HEK293 (cell line): ENCODE measurements around the gene VWDE.

Experiments
- CTCF ChIA-PET: fragments of 350-600 bp; formaldehyde crosslinking; extraction: SDS; loops from one replicate; lab custom pipeline; 2021; ENCODE audit warnings: antibody characterized with exemption; lab: Yijun Ruan, JAX
- POLR2A ChIA-PET: fragments of 300-600 bp; formaldehyde crosslinking; extraction: SDS; loops from one replicate; lab custom pipeline; 2020; ENCODE audit warnings: antibody characterized with exemption, inconsistent platforms; lab: Yijun Ruan, JAX
- H3K27ac ChIP-seq: fragments of 200-500 bp; sonication (Bioruptor generic); 2 replicates; pipeline ENCODE4 v1.5.1; 2014; ENCODE audit warnings: low read depth, low read length, control low read depth, inconsistent platforms; ENCODE audit errors: extremely low read depth
- H3K36me3 ChIP-seq, 2 experiments: fragments of 200-500 bp in 1 of 2; sonication (Bioruptor generic) in 1 of 2; 1 replicate in 1 of 2; 2 replicates in 1 of 2; pipeline ENCODE4 v1.5.1; 2014 to 2017; ENCODE audit warnings: inconsistent platforms in 2 of 2, low read length in 2 of 2; ENCODE audit not compliant: control insufficient read depth in 2 of 2, insufficient read depth in 1 of 2
- H3K4me1 ChIP-seq: fragments of 200-500 bp; sonication (Bioruptor generic); 2 replicates; pipeline ENCODE4 v1.5.1; 2014; ENCODE audit warnings: mild to moderate bottlenecking, low read length, inconsistent platforms; ENCODE audit not compliant: control insufficient read depth, insufficient read depth
- H3K4me3 ChIP-seq: 2 replicates; pipeline ENCODE4 v1.5.1; 2011; ENCODE audit warnings: low read depth, mild to moderate bottlenecking, control low read depth, low read length, moderate library complexity
- H3K9me3 ChIP-seq: fragments of 200-500 bp; sonication (Bioruptor generic); 2 replicates; pipeline ENCODE4 v1.5.1; 2014; ENCODE audit warnings: low read depth, low read length, inconsistent platforms; ENCODE audit not compliant: control insufficient read depth, insufficient read depth
- ELK4 ChIP-seq: IDR thresholded peaks from 2 replicates; pipeline ENCODE4 v1.6.1; 2011; ENCODE audit warnings: mild to moderate bottlenecking, low read depth, low read length, borderline replicate concordance
- GLI2 ChIP-seq: fragments of 450-650 bp; formaldehyde crosslinking; IDR thresholded peaks from 2 replicates; pipeline ENCODE4; 2017; ENCODE audit warnings: missing biosample characterization, missing genetic modification characterization, low read depth, borderline replicate concordance
- ZFP41 ChIP-seq: fragments of 450-650 bp; formaldehyde crosslinking; IDR thresholded peaks from 2 replicates; pipeline ENCODE4 v1.5.1; 2016; ENCODE audit warnings: missing biosample characterization, missing genetic modification characterization, borderline replicate concordance
- ZNF112 ChIP-seq: fragments of 450-650 bp; formaldehyde crosslinking; IDR thresholded peaks from 2 replicates; pipeline ENCODE4 v1.5.0; 2017; ENCODE audit warnings: missing biosample characterization, missing genetic modification characterization
- ZNF184 ChIP-seq: fragments of 450-650 bp; IDR thresholded peaks from 2 replicates; pipeline ENCODE4 v1.5.1; 2018; ENCODE audit warnings: missing biosample characterization, mild to moderate bottlenecking, missing genetic modification characterization
- ZNF19 ChIP-seq: fragments of 450-650 bp; formaldehyde crosslinking; IDR thresholded peaks from 2 replicates; pipeline ENCODE4; 2016; ENCODE audit warnings: missing biosample characterization, missing genetic modification characterization, low read depth
- ZNF214 ChIP-seq: fragments of 450-650 bp; formaldehyde crosslinking; IDR thresholded peaks from 2 replicates; pipeline ENCODE4 v1.5.1; 2017; ENCODE audit warnings: missing biosample characterization, mild to moderate bottlenecking, missing genetic modification characterization, borderline replicate concordance
- ZNF223 ChIP-seq: fragments of 450-650 bp; formaldehyde crosslinking; IDR thresholded peaks from 2 replicates; pipeline ENCODE4 v1.5.1; 2016; ENCODE audit warnings: missing biosample characterization, missing genetic modification characterization
- ZNF280D ChIP-seq: fragments of 450-650 bp; formaldehyde crosslinking; IDR thresholded peaks from 2 replicates; pipeline ENCODE4 v1.5.1; 2016; ENCODE audit warnings: missing biosample characterization, missing genetic modification characterization
- ZNF549 ChIP-seq: fragments of 450-650 bp; IDR thresholded peaks from 2 replicates; pipeline ENCODE4 v1.5.1; 2018; ENCODE audit warnings: missing biosample characterization, missing genetic modification characterization, mild to moderate bottlenecking, inconsistent platforms, moderate library complexity
- ZNF585B ChIP-seq: fragments of 450-650 bp; formaldehyde crosslinking; IDR thresholded peaks from 2 replicates; pipeline ENCODE4 v1.5.1; 2016; ENCODE audit warnings: missing biosample characterization, missing genetic modification characterization
- ZNF660 ChIP-seq: fragments of 450-650 bp; IDR thresholded peaks from 2 replicates; pipeline ENCODE4 v1.5.1; 2018; ENCODE audit warnings: missing biosample characterization, mild to moderate bottlenecking, missing genetic modification characterization
- ZNF747 ChIP-seq: fragments of 450-650 bp; formaldehyde crosslinking; IDR thresholded peaks from 2 replicates; pipeline ENCODE4 v1.5.1; 2016; ENCODE audit warnings: missing biosample characterization, missing genetic modification characterization
- ZNF837 ChIP-seq: fragments of 450-650 bp; formaldehyde crosslinking; IDR thresholded peaks from 2 replicates; pipeline ENCODE4 v1.5.1; 2016; ENCODE audit warnings: missing biosample characterization, missing genetic modification characterization
- ZSCAN16 ChIP-seq: fragments of 450-650 bp; formaldehyde crosslinking; IDR thresholded peaks from 2 replicates; pipeline ENCODE4 v1.5.1; 2016; ENCODE audit warnings: missing biosample characterization, missing genetic modification characterization
- ZSCAN30 ChIP-seq: fragments of 450-650 bp; IDR thresholded peaks from 2 replicates; pipeline ENCODE4 v1.5.1; 2018; ENCODE audit warnings: missing biosample characterization, mild to moderate bottlenecking, missing genetic modification characterization, moderate library complexity
- TF ChIP-seq, protein P1 (sequence below): fragments of 450-650 bp; formaldehyde crosslinking; IDR thresholded peaks from 2 replicates; pipeline ENCODE4 v1.5.1; 2017; ENCODE audit warnings: missing biosample characterization, mild to moderate bottlenecking, missing genetic modification characterization, moderate library complexity
- TF ChIP-seq, protein P2 (sequence below): fragments of 450-650 bp; formaldehyde crosslinking; IDR thresholded peaks from 2 replicates; pipeline ENCODE4 v1.5.1; 2016; ENCODE audit warnings: missing biosample characterization, missing genetic modification characterization, low read depth
- TF ChIP-seq, protein P3 (sequence below): sonication (generic); formaldehyde crosslinking; IDR thresholded peaks from 2 replicates; pipeline ENCODE4 v1.8.1; 2022; ENCODE audit warnings: mild to moderate bottlenecking, moderate library complexity, missing genetic modification reagents

Gene VWDE

GRCh38 chr7:12373580-12374263 lies 29.9 kb downstream of the VWDE start:
- H3K36me3 ChIP-seq: no peaks in the 10 kb centered on the region
- ChIA-PET CTCF (interaction anchor here (1.8 kb wide), 1 partner anchor 16 kb away, joined by 6 read pairs; no protein-coding TSS in a partner anchor), POLR2A (no interaction called here)

More at GRCh38 chr7:12373580-12374263, 29.9 kb downstream of the VWDE start:
- no peaks in the 10 kb centered on the region for H3K4me1 ChIP-seq
- TF ChIP-seq, protein P1, sequence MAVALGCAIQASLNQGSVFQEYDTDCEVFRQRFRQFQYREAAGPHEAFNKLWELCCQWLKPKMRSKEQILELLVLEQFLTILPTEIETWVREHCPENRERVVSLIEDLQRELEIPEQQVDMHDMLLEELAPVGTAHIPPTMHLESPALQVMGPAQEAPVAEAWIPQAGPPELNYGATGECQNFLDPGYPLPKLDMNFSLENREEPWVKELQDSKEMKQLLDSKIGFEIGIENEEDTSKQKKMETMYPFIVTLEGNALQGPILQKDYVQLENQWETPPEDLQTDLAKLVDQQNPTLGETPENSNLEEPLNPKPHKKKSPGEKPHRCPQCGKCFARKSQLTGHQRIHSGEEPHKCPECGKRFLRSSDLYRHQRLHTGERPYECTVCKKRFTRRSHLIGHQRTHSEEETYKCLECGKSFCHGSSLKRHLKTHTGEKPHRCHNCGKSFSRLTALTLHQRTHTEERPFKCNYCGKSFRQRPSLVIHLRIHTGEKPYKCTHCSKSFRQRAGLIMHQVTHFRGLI: no peak
- TF ChIP-seq, protein P2, sequence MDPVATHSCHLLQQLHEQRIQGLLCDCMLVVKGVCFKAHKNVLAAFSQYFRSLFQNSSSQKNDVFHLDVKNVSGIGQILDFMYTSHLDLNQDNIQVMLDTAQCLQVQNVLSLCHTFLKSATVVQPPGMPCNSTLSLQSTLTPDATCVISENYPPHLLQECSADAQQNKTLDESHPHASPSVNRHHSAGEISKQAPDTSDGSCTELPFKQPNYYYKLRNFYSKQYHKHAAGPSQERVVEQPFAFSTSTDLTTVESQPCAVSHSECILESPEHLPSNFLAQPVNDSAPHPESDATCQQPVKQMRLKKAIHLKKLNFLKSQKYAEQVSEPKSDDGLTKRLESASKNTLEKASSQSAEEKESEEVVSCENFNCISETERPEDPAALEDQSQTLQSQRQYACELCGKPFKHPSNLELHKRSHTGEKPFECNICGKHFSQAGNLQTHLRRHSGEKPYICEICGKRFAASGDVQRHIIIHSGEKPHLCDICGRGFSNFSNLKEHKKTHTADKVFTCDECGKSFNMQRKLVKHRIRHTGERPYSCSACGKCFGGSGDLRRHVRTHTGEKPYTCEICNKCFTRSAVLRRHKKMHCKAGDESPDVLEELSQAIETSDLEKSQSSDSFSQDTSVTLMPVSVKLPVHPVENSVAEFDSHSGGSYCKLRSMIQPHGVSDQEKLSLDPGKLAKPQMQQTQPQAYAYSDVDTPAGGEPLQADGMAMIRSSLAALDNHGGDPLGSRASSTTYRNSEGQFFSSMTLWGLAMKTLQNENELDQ (tag by site-specific recombination): no peak
- no peak for TF ChIP-seq ELK4
- TF ChIP-seq ZNF660 (tag by site-specific recombination): no peak
- no peak for TF ChIP-seq ZNF837 (tag by site-specific recombination)
- TF ChIP-seq, protein P3, sequence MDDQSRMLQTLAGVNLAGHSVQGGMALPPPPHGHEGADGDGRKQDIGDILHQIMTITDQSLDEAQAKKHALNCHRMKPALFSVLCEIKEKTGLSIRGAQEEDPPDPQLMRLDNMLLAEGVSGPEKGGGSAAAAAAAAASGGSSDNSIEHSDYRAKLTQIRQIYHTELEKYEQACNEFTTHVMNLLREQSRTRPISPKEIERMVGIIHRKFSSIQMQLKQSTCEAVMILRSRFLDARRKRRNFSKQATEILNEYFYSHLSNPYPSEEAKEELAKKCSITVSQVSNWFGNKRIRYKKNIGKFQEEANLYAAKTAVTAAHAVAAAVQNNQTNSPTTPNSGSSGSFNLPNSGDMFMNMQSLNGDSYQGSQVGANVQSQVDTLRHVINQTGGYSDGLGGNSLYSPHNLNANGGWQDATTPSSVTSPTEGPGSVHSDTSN (CRISPR knock-in tag): no peak
- no peak for TF ChIP-seq ZNF223 (tag by site-specific recombination)
- TF ChIP-seq ZFP41 (tag by site-specific recombination): no peak
- no peak for TF ChIP-seq ZNF747
- TF ChIP-seq ZSCAN30: no peak
- TF ChIP-seq ZNF549 (tag by site-specific recombination): no peak
- TF ChIP-seq GLI2 (tag by site-specific recombination): no peak
- no peak for TF ChIP-seq ZNF585B
- no peak for TF ChIP-seq ZNF184 (tag by site-specific recombination)
- no peak for TF ChIP-seq ZNF112 (tag by site-specific recombination)
- TF ChIP-seq ZNF19 (tag by site-specific recombination): no peak
- no peak for TF ChIP-seq ZNF280D (tag by site-specific recombination)
- no peak for TF ChIP-seq ZSCAN16 (tag by site-specific recombination)
- TF ChIP-seq ZNF214 (tag by site-specific recombination): no peak
- no peaks in the 10 kb centered on the region for H3K9me3 ChIP-seq
- no peak overlapping the region for H3K27ac ChIP-seq
- no peak overlapping the region for H3K4me3 ChIP-seq
